HG03457 (cell line): ENCODE measurements around the gene HSP90AB1.

Experiments used
- ATAC-seq: cut with Tn5 transposase; IDR thresholded peaks from one replicate; pipeline ENCODE4 v1.9.1; 2021; ENCODE audit warnings: moderate number of reproducible peaks; ENCODE audit not compliant: unreplicated experiment

Gene HSP90AB1

DNA sequence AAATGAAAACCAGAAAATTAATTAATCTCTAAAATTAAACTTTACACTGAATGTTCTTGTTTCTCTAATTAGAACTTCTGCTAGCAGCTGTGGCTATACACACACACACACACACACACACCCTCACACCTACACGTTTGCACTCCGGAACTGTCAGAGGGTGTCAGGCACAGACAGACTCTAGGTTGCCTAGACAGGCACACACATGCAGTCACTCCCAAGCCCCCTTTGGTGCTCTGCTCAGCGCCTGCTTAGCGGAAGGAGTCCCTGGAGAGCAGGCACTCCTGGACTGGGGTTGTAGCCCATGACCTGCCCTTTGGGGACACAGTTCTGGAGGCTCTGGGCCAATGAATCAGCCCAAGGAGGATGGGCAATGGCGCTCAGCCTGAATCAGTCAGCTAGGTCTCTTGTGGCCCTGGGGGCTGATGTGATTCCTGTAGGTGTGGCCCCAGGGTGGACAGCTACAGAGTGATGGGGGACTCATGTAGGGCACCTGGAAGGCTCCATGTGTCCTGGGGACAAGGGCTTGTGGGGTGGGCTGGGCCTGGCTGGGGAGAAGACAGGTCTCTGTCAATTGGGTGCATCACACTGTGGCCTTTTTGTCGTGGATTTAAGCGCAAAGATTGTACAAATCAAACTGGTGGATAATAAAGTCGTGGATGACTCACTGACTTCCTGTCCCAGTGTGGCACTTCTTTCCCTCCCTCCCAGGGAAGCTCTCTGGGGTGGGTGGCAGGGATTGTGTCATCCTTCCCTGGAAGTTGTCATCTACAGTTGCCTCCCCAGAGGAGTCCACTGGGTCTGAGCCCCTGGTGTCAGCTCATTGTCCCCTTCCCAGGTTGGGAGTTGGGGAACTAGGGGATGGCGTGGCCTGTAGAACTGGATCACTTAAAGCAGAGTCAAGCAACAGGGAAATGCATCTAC is 32.1 kb downstream of the HSP90AB1 start:
- ATAC-seq, result no peak

DNA sequence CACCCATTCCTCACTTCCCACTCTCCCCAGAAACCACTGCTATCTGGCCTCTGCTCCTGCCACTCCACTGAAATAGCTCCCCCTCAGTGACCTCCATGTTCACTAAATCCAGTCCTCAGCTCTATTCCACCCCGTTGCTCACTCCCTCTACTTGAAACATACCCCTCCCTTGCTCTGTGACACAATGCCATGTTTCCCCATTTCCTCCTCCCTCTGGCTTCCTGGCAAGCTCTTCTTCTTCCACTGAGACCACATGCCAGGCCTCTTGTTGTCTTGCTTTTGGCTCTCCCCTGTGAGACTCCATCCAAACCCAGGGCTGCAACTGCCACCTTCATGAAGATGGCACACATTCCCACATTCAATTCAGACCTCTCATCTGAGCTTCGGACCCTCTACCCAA is 37.2 kb downstream of the HSP90AB1 start:
- no peak for ATAC-seq

DNA sequence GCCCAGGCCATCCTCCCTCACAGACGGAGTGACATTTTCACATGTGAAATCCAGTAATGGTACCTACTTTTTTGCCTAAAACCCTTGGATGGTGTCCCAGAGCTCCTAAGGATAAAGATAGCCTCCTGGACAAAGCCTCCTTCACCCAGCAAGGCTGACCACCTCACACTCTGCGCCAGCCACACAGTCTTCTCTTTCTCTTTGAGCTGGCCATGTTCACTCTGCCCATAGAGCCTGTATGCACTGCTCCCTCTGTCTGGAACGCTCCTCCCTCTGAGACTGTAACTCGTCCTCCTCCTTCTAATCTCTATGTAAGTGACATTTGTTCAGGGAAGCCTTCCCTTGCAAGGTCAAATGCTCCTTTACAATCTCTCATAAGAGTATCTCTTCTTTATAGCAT is 38.0 kb downstream of the HSP90AB1 start:
- ATAC-seq, result no peak

DNA sequence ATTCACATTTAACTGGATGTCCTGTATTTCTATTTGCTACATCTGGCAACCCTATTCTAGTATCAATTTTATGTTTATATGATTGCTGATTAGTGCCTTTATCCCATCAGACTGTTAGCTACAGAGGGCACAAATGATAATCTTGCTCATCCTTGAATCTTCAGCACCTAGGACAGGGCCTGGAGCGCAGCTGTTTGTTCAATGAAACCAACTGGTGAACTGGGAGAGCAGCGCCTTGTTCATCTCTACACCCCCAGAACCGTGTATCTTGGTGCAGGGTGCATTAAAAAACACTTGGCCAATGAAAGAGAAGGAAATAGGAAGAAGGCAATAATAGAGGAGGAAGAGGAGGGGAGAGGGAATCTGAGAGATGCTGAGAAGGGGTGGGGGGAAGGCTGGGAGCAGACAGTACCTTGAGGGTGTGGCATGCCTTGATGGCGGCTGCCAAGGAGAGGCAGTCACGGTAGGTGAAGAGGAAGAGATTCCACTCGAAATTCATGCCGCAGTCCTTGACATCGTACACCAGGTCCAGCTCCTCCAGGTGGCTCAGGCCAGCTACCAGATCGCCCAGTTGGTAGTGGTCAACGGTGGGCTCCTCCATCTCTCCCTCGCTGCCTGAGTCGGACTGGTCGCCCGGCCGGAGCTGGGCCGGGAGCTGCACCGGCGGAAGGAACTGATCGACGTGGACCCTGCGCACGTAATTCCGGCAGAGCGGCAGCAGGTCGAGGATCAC is 38.8 kb downstream of the HSP90AB1 start:
- no peak for ATAC-seq

DNA sequence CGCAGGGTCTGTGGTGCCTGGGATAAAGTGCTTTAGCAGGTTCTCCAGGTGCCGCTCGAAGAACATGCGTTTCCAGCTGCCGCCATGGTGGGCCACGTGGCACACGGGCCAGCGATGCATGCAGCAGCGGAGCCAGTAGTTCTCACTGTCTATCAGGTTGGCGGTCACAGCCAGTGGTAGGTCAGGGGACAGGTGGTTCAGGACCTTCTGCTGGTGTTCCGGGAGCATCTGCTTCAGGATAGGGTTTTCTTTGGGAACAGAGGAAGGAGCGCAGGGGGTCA is 39.3 kb downstream of the HSP90AB1 start:
- ATAC-seq, result no peak

DNA sequence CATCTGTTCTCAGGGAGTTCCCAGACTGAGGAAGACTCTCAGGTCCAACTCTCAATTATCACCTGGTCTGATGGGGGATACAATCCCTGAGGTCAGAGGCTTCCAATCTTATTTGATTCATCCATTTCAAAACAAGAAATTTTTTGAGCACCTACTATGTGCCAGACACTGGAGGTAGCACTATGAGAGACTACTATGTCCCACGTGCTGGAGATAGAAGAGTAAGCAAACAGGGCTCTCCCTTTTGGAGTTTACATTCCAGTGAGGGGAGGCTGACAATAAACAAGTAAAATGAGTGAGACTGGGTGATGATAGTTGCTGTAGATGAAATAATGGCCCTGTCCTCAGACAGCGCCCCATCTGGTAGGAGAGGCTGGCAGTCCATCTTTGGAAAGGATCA is 39.8 kb downstream of the HSP90AB1 start:
- ATAC-seq, result no peak

DNA sequence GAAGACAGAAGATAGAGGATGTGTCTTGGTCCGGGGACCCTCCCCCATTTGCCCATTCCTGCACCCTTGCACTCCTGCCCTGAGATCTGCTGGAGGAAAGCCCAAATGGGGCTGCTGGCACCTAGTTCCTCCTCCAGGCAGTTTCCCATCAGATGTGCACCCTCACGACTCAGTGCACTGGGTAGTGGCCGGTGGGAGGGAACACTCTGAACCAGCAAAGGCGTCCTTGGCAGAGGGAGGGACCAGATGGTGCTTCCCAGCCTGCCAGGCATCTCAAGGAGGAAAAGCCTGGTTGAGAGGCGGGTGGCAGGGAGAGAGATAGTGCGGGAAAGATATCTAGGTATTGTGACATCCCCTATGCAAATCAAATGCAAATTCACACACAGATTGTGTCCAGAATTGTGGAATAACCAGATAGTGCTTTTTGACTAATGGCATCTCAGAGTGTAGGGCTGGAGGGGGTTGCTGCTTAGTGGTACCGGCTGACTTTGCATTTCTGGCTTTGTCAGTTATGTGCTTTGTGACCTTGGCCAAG is 42.9 kb downstream of the HSP90AB1 start:
- no peak for ATAC-seq

DNA sequence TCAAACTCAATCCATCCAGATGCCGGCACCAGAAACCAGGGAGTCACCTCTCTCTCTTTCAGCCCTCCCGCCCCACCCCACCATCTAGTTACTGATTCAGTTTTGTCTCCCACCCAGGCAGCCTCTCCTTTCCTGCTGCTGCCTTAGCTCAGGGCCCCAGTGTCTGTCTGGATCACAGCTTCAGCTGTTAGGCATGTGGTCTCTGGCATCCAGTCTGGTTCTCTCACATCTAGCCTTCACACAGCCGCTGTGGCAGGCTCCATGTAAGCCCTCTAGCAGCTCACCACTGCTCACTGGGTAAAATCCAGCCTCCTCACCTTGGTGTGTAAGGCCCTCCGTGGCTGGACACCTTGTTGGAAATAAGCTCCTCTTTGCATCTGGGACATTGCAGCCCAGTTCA is 44.9 kb downstream of the HSP90AB1 start:
- no peak for ATAC-seq

DNA sequence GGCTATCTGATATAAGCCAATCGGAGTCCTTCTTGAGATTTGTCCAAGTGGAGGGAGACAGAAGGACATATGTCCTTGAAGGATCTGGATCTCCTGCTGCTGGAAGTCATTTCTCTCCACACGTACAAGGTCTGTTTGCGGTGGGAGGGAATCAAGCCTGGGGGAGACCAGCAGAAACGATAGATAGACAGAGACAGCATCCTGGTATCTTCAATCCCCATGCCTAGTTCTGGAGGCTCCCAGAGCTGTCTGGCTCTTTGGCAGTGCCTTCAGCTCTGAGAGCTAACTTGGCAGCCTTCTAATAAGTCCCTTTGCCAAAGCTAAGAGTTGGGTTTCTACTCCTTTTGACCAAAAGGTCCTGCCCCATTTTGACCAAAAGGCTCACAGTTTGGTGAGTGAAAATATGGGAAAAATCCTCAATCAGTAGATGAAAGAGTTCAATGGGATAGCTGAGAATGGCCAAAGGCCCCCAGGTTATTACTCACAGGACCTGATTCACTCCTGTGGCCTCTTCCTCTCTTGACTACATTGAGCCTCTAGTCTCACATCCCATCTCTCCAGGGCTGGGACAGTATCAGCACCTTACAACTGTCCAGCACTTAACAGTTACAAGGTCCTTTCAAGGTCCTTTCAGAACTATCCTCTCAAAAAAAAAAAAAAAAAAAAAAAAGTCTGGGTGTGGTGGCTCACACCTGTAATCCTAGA is 45.9 kb downstream of the HSP90AB1 start:
- ATAC-seq, result no peak

DNA sequence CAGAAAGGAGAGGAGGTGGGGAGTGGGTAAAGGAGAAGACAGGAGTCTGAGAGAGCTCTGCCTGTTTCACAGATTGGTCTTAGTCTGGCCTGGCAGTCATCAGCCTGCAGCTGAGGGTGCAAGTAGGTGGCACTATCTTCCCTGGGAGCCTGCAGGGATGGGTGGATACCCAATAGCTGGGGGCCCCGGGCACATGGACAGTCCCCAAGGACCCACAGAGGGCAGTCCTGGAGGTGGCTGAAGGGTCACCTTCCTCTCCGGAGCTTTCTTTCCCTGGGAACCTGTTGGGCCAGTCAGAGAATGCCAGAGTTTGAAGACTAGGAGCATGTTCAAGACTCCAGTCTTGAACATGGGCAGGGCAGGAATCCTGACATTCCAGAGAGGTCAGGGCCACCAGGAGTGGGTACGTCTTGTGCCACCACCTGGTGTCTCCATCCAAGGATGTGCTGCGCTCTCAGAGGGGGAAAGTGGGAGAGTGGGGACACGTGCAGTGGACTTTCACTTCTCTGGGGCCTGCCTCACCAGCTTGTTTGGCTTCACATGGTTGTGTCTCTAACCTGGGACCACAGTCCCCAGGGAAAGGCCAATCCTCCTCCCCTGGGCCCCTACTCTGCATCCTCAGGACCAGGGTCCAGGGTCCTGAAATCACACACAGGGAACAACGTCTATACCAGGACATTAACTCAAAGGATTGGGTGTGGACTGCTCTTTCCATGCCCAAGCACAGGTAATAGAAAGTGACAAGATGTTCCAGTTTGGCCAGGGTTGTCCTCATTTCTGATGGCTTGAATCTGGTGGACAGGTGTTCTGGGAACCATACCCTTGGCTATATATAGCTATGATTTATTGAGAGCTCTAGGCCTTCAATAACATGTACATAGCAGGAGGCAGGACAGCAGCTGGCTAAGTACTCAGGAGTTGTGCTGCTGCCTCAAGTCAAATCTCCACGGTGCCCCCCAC is 48.2 kb downstream of the HSP90AB1 start:
- ATAC-seq, result no peak

DNA sequence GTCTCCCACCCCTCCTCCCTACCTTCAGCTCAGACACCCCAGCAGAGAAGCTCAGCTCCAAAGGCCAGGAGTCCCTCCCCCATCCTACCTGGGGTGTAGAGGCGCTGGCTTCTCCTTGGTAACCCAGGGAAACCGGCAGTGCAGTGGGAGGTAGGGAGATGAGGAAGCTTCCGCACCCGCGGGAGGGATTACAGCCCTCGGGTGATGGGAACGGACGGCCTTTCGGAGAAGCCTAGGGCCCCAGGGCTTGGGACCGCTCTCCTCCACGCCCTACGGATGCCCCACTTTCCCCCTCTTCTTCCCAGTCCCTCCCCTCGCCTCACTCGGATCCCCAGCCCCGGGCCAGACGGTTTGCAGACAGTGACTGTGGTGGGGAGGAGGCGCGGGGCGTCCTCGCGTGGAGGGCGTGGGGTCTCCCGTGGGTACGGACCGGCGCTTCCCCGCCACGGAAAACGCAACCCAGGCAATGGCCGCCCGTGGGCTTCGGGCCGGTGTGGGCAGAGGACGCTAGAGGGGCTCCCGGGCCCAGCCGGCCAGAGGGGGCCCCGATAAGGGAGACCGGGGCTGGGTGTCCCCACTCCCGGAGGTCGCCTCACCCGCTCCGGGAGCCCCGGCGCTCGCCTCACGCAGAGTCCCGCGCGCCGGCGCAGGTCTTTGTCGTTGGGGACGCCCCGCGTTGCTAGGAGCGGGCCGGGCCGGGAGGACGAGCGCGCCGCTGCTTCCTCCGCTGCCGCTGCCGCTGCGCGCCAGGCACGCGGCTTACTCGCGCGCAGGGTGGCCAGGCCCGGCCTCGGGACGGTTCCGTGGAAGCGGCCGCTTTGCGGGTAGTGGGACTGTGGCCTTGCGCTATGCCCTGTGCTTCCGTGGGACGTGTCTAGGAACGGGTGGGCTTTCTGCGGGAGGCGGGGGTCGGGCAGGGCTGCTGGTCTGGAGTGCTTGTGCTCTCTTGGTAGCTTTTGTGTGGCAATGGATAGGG is 50.5 kb downstream of the HSP90AB1 start:
- no peak for ATAC-seq

DNA sequence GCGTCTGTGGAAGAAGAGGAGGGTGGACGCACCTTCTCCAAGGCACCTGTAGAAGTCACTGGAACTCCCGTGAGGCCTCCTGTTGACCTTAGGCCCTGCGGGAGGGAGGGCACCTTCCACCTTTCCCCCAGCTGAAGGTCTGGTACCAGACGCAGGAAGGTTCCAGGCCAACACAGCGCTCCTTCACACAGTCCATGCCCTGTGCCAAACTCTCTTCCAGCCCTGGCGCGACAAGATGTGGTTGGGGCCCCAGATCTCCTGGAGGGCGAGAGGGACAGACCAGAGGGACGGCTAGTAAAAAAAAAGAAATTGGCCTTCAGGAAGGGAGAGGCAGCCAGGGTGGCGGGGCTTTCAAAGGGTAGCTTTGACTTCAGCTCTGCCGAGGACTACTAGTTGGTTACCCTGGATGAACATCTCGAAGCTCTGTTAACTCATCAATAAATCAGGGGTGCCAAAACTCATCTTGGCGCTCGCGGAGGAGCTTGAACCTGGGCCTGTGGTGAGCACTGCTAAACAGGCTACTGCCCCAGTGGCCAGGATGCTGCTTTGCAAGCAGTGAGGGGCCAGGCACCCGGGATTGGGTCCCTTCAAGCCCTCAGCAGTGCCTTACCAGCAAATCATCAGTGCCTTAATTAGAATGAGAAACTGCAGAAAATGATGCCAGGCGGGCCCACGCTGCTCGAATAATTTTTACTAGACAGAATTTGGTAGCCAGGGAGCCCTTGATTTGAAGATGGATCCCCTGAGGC is 51.3 kb downstream of the HSP90AB1 start:
- no peak for ATAC-seq

DNA sequence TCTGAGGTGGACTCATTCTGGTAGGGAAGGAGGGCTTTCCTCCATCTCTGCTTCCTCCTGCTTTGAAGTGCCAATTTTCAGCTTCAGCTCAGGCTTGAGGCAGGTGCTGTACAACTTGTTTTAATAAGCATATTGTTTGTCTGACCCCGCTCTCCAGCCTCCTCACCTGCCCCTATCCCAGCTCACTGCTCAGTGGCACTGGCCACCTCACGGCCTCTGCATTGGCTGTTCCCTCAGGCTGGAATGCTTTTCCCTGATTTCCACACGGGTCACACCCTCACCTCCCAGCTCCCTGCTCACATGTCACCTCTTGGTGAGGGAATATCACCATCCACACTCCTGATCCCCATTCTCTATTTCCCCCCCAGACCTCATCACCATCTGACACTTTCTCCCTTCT is 52.0 kb downstream of the HSP90AB1 start:
- no peak for ATAC-seq

DNA sequence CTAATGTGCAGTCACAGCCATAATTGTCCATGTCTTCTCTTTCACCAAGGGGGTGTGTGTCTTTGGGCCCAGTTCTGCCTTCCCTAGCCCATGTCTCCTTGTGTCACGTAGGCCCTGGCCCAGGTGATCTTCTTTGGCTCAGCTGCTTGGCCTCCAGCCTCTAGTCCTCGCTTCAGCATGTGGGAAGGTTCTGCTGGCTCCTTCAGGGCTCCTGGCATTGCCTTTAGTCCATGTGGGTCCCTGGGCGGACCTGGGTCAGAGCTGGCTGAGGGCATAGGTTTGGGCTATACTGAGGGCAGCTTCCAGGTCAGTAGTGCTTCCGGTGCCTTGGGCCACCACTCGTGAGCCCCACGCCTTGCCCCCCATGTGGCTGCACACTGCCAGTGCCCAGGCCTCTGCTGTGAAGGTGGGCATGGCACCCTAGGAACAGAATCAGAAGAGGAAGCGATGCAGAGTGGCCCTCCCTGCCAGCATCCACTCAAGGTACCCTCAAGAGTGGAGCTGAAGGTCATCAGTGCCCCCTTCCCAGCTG is 53.5 kb downstream of the HSP90AB1 start:
- no peak for ATAC-seq

DNA sequence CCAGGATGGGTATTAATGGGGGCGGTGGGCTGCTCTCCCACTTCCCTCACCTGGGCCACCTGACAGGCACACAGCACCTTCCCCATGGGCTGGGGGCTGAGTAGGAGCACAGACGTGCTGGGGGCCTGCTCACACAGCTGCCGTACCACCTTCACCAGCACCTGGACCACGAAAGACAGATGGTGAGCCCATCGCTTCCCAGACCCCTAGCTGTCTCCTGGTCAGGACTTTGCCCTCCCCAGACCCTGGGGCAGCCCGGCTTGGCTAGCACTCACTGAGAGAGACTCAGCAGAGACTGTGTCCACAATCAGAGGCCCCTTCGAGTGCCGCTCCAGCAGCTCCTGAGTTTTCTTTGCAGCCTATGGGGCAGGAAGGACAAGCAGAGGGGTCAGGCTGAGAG is 54.2 kb downstream of the HSP90AB1 start:
- no peak for ATAC-seq

DNA sequence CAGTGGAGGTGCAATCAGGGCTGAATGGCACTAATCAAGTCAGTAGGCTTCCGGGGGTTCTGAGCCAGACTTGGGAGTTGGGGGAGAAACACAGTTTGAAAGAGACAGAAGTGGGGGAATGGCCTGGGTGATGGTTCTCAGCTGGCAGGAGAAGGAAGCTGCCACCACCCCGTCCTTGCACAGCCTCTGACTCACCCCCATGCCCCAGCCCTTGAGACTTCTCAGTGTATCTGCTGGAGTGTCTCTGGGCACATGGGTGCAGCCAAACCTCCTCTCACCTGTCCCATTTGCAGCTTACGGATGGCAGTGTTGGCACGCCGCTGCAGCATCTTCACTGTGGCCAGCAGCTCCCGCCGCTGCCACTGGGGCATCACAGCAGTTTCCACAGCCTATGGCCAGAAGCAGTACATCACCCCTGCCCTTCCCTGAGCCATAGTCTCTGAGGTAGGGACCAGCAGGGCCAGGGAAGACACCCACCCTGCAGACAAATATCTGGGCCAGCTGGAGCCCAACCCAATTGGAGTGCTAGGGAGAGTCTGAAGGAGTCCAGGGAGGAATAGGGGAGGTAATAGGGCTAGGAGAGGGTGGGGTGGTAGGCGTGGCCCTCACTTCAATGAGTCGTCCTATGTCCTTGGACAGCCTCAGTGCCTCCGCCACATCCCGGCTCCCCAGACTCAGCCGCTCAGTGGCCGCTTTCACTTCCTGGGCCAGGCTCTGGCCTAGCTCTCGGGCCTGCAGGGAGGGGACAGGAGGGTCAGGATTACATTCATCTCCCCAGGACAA is 55.1 kb downstream of the HSP90AB1 start:
- ATAC-seq, result no peak

DNA sequence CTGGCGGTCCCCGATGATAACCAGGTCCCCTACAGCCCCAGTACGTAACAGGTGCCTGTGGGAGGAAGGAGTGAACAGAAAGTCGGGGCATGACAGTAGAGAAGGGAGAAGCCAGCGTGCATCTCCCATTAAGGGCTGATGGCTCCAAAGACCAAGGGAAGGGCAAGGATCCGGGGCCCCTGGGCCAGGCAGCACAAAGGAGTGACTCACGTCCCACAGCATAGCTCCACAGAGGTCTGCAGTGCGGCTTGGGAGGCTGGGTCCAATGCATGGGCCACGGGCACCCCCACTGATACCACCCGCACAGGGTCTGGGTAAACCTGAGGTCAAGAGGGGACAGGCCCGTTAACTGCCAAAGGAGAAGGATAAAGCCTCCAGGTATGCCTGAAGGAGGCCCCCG is 56.0 kb downstream of the HSP90AB1 start:
- ATAC-seq, result no peak
